Esophagus muscularis mucosa (tissue), 4 donors: ENCODE data around the gene IFT43.

Source experiments
- EP300 ChIP-seq: sonication (generic); formaldehyde crosslinking; IDR thresholded peaks from one replicate; pipeline ENCODE4 v1.6.1; 2017; ENCODE audit warnings: antibody characterized with exemption
- POLR2A ChIP-seq: fragments of 450-650 bp; IDR thresholded peaks from one replicate; pipeline ENCODE4 v1.6.1; 2017; ENCODE audit warnings: antibody characterized with exemption, moderate library complexity, mild to moderate bottlenecking, low read depth
- POLR2AphosphoS5 ChIP-seq, 2 donors: sonication (generic); formaldehyde crosslinking; IDR thresholded peaks; one replicate each; pipeline ENCODE4 v1.6.1; 2017; ENCODE audit warnings: antibody characterized with exemption in 2 of 2
- TF ChIP-seq, protein P1 (sequence below), 3 experiments: fragments of 200-600 bp in 2 of 3; fragments of 450-650 bp in 1 of 3; sonication (generic) in 2 of 3; IDR thresholded peaks; one replicate each; pipeline ENCODE4 v1.5.1; 2017 to 2019; ENCODE audit warnings: antibody characterized with exemption in 3 of 3, mild to moderate bottlenecking in 2 of 3, moderate library complexity in 1 of 3

DNA sequence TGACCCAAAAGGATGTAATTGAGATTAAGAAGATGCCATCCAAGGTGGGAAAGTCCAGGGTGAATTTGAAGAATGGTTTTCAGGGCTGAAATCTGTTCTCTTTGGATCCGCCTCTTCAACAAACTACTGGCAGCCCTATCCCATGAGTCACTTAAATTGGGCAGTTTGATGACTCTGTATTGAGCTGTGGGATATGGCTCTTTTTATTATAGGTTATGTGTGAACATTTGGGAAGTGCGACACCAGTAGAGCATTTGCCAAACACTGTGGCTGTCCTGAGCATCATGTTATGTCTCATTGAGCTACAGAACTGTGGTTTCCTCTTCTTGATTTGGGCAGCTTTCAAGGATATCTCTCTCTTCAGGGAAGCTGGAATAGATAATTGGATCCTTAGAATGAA lies 22.3 kb downstream of the IFT43 start:
- TF ChIP-seq, protein P1, sequence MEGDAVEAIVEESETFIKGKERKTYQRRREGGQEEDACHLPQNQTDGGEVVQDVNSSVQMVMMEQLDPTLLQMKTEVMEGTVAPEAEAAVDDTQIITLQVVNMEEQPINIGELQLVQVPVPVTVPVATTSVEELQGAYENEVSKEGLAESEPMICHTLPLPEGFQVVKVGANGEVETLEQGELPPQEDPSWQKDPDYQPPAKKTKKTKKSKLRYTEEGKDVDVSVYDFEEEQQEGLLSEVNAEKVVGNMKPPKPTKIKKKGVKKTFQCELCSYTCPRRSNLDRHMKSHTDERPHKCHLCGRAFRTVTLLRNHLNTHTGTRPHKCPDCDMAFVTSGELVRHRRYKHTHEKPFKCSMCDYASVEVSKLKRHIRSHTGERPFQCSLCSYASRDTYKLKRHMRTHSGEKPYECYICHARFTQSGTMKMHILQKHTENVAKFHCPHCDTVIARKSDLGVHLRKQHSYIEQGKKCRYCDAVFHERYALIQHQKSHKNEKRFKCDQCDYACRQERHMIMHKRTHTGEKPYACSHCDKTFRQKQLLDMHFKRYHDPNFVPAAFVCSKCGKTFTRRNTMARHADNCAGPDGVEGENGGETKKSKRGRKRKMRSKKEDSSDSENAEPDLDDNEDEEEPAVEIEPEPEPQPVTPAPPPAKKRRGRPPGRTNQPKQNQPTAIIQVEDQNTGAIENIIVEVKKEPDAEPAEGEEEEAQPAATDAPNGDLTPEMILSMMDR (IDR thresholded peaks at IDR 0.05), result no peak
- TF ChIP-seq POLR2A (no peak), POLR2AphosphoS5 (IDR thresholded peaks at IDR 0.05) (no peak), EP300 (no peak)
